GM21528 (cell line): ENCODE measurements around the gene GNLY.
"Not testable (repeated sequence)": the region's sequence is repeated elsewhere in the genome, so short reads cannot be mapped to it uniquely, and the experiment has no call there.

ENCODE experiments used
- ATAC-seq: cut with Tn5 transposase; IDR thresholded peaks from one replicate; pipeline ENCODE4 v1.9.1; 2021; ENCODE audit warnings: mild to moderate bottlenecking, moderate library complexity; ENCODE audit not compliant: unreplicated experiment, low FRiP score

The GNLY gene

DNA sequence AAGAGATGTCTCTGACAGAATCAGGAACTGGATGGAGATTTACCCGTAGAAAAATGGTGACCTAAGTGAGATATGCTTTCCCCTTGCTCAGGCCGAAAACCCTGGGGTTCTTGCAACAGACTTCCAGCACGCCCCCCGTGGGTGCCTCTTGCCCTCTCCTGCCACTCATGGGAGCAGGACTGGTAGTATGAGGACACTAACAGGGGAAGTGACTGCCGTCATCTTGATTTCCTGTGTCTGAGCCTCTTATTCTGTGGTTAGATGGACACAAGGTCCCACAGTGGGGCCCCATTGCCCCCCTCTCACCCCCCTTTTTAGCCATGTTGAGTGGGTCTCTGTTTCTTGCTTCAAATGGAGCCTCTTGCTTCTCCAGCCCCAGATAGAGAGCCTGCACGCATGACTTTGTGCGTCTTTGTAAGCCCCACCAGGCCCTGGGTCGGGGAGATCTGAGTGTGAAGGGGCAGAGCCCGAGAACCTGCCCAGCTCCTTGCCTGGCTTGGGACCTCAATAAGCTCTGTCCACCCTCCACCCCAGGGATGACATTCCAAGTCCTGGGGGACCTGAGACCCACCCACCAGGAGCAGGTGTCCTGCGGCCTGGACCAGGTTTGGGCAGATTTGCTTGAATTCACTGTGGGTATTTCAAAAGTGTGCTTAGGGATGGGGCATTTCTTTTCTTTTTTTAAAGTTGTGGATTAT, 12.6 kb downstream of the GNLY start:
- no peak for ATAC-seq

DNA sequence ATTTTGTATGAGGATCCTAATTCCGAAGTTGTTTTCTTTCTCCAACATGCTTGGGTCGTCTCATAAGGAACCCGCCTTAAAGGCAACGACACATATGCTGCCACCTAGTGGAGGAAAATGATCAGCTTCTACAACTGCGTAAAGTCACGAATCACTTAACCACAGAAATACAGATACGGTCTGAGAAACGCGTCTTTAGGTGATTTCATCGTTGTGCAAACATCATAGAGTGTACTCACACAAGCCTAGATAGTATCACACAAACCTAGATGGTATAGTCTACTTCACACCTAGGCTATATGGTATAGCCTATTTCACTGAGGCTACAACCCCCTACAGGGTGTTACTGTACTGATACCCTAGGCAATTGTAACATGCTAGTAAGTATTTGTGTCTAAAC, 13.1 kb downstream of the GNLY start:
- ATAC-seq: no peak

DNA sequence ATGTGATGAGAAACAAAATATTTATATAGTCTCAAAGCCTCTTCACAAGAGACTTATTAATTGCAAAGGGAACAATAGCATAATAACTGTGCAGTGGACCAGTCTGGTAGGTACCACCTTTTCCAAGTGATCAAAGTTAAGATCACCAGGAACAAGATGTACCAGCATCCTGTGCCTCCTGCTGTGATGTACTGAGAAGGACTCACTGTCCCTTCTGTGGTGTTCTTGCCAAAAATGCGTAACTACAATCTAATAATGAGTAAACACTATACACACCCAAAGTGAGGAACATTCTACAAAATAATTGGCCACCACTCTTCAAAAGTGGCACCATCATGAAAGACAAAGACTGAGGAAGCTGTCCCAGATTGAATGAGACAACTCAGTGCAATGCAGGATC, 14.5 kb downstream of the GNLY start:
- ATAC-seq: no peak

DNA sequence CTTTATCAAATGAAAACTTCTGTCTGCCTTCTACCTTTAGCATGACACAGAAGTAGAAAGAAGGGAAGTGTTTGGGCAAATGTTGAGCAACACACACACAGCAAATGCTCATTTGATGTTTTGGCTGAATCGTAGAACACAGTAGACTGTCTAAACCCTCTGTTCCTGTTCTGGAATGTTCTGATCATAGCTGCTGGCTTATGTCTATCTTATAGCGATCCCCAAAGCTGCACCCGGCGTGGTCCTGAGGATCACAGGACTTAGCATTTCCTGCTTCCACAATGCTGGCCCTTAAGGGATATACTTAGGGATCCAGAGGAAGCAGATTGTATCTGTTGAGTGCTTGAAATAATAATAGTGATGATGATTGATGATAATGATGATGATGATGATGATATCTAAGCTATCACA, 15.2 kb downstream of the GNLY start:
- no peak for ATAC-seq

DNA sequence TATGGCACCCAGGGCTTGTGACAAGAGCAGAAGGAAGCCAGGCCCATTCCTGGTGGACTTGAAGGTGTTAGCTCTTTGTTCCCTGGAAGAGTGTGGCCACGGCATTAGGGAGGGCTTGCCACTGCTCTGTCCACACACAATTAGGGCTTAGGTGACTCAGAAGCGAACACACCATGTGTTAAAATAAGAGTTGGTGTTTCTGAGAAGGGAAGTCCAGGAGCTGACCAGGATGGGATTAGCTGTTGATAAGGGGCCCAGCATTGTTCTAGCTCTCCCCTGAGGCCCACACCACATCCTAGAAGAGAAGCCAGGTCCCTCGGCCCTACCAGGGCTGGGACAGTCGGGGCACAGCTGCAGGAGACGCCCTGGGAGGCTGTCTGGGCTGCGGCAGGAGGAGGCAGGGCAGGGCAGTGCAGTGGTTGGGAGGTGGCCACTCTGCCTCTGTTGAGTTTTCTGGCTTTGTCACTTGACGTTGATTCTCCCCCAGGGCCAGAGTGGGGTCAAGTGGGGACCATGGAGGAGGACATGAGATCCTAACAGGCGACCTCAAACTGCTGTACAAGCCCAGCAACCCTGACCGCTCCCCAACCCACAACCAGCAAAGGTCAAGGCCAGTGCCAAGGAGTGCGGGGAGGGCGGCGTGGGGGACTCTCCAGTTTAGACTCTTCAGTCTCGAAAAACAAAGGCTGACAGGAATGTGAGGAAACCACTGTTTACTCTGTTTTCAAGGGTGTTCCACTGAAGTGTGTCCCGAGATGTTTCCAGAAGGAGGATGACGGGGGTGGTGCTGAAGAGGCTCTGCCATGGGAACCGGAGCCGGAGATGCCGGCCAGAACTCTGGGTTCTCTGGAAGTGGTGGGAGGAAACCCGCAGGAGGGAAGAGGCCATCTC, 16.8 kb downstream of the GNLY start:
- ATAC-seq: no peak

DNA sequence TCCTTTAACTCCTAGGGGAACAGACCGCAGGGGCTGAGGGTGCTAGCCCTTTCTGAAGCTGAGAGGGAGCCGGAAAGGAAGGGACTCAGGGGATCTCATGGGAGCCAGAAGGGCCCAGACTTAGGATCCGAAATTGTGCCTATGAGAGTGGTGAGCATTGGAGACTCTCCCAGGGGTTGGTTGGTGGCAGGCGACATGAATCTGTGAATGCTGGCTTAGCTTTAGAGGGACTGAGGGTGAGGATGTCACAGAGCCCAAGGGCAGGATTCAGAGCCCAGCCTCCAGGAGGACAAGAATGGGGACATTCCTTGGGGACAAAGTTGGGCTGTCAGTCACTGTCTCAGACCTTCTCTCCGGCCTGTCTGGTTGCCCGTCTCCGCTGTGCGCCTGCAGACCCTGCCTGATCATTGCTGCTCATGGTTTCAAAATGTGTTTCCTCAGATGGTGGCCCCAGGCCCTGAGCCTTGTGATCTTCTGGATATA, 17.5 kb downstream of the GNLY start:
- no peak for ATAC-seq

DNA sequence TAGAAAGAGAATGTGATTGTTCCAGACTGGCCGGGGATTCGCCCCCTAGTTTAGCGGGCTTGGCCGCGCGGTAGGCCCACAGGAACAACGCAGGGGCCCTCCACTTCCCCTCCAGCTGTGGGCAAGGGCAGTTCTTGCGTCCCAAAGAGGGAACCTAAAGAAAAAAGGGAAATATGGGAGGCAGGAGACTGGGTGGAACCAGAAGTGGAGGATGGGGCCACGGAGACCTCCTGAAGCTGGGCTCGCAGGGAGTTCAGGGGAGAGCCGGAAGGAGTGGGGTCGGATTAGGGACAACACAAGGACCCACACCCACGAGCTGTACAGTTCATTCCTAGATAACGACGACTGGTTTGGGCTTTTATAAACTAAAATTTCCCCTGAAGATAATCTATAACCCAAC, 18.2 kb downstream of the GNLY start:
- ATAC-seq: no peak

DNA sequence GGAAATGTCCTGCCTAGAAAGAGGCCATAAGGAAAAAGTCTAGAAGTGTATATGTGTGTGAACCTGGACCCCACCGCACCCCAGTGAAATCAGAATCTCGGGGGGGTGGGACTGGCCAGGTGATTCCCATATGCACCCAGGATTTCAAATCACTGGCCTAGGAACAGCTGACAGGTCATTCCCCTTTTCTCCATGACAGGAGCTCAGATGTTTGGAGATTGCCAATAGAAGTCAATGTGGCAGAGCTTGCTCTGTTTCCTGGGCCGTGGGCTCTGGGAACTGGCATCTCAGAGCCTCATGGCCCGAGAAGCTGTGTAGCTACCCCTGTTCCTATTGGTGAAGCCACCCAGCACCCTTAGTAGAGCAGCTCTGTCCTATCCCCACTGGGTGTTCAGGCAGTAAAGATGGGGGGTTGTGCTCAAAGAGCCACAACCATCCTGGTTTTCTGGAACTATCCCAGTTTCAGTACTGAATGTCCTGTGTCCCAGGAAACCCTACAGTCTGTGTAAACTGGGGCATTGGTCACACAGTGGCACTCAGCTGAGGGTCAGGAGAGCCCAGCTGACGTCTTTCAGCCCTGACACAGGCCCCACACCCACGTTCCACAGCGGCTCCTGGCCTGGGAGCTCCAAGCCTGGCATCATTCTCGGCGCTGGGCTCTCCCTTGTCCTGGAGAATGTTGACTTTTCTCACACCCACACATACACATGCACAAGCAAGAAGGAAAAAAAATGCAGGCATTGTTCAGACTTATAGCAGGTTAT, 18.9 kb downstream of the GNLY start:
- no peak for ATAC-seq

DNA sequence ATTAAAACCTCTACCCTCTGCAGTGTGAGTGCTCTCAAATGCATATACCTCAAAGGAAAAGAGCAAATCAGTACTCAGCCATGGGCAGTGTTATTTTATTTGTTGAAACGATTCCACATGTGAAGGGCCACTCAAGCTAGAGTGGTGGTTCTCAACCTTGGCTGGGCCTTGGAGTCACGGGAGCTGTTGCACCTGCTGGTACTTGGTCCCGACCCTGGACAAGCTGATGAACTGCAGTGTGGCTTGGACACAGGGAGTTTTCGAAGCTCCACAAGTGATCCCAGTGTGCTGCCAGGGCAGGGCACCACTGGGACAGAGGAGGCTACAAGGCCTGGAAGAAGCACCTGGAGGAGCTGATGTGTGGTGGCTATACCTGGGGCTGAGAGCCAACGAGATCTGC, 19.7 kb downstream of the GNLY start:
- no peak for ATAC-seq

DNA sequence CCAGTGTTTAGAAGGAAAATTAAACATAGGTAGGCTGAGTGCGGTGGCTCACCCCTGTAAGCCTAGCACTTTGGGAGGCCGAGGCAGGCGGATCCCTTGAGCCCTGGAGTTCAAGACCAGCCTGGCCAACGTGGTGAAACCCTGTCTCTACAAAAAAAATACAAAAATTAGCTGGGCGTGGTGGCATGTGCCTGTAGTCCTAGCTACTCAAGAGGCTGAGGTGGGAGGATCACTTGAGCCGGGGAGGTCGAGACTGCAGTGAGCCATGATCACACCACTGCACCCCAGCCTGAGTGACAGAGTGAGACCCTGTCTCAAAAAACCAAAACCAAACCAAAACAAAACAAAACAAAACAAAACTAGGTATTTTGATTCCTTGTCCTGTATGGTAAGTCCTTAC, 20.3 kb downstream of the GNLY start:
- ATAC-seq: not testable (repeated sequence)

DNA sequence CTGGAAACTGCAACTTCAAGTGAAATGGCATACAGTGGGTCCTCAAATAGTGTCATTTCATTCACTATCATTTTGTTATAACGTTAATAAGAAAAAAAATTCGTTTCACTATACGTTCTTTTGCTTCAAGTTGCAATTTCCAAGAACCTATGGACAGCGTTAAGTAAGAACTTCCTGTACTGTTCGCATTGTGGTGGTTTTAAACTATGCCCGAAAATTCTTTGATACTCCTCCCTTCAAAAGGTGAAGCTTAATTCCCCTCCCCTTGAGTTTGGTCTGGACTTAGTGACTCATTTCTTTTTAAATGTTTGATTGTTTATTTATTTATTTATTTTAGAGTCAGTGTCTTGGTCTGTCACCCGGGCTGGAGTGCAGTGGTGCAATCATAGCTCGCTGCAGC, 20.7 kb downstream of the GNLY start:
- no peak for ATAC-seq

DNA sequence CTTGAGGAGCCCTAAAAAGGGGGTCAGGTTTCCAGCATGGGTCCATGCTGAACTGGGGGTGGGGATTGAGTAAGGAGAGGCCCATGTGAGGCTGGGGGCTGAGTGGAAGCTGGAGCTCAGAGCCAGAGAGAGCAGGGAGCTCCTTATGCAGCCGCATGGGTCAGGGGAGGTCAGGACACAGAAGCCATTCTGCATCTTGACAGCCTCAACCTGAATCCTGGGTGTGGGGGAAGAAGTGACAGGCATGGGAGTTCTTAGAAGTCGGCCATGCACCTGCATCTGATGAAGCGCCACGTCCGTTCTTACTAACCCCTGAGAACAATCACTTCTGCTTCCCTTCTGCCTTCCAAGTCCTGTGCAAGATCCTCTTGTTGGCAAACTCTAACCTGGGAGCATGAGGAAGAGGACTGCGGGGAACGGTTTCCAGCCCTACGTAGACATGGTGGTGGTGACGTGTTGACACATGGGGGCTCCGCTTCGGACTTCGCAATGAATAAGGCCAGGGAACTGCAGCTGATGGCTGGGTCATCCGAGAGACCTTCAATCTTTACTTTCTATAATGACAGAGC, 22.3 kb downstream of the GNLY start:
- no peak for ATAC-seq

DNA sequence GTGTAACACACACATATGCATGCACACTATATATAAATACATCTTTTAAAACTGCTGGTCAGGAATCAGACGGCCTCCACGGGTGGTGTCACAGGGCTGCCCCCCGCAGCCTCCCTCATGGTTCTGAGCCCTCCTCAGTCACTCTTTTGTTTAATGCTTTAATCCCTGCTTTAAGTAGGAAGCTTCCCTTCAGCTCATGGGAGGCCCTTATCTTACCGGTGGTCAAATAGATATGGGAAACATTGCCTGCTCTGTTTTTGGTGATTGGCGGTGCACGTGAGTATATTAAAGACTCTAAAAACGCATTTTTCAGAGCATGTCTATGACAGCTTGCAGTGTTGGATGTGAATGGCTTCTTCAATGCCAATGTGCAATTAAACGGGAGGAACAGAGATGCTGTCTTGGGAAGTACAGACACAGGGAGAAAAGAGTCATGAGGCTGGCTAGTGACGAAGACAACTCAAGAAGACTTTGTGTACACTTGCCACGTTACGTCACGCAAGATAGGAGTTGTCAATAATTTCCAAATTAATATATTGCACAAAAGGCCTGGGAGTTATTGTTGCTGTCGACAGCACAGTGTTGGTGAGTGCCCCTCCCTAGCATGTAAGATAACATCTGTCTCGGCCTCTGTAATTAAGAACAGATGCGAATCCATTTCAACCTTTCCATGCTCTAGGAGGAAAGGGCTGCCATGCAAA, 23.3 kb downstream of the GNLY start:
- no peak for ATAC-seq

DNA sequence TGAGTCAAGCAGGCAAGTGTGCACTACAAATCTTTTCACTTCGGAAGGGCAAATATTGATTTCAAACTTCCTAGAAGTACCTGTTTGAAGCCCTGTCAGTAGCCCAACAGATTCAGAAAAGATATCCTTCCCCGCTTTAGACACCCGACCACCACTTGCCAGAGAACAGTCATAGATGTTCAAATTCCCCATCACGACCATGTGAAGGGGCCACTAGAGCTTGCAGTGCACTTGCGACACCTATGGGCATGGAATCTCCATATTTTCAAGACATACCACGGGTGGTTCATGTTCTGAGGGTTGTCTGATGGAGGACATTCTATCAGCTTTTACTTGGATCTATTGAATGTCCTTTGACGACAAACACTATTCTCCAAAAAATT, 23.8 kb downstream of the GNLY start:
- ATAC-seq: no peak

DNA sequence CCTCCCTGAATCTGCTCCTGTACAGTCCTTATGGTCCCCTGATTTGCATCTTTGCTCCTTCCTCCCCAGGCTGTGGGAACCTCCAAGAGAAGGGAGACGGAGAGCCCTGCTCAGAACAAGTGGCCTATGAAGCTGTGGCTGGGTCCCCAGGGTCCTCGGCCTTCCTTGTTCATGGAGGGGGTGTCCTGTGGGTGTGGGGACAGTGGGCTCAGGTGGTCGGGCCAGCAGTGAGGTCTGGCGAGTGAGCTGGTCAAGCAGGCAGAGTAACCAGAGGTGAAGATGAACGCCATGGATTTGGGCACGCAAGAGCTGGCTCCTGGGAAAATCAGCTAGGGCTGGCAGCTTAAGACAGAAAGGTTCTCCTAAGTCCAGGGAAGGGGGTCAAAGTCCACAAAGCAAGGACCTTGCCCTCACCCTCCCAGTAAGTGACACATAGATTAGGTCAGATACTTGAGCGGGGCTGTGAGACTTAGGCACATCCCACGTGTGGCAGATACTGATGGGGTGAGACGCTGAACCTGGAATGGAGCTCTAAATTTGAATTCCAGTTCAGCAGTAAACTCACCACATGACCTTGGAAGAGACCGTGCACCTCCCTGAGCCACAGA, 24.8 kb downstream of the GNLY start:
- ATAC-seq: no peak

DNA sequence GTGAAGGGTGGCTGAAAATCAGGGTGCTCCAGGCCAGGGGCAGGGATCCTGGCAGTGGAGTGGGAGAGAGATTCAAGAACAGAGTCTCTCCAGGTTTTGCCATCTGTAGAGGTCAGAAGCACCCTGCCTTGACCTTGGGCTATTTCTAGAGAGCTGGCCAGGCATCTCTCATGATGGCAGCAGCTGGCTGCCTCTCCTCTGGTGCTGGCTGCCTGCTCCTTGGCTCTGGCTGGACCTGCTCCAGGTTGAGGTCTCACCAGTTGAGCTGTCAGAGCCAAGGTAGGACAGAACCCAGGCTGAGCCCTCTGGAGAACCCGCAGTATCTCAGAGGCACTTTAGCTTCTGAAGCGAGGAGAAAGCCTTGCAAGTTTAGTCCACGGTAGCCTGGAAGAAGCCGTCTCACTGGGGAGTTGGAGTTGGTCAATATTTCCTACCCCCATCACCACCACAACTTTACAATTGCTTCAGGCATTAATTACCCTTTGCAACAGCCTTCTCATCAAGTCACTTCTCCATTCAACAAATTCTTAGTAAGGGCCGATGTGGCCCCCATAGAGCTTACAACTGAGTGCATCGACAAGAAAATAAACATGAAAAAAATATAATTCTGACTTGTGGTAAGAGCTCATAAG, 25.6 kb downstream of the GNLY start:
- no peak for ATAC-seq

DNA sequence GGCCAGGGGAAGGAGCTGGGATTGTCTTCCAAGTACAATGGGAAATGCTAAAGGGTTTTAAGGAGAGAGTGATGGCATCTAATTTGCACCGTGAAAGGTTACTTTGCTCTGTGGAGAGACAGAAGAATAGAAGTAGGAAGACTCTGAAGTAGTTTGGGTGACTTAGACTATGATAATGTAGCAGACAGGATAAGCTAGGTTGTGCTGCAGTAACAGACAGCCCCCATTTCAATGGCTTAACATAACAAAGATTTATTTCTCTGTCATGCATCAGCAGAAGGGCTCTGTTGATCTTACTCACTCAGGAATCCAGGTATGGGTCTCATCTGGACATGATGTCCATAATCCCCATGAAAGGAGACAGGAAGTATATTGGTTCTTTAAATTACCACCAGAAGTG, 26.4 kb downstream of the GNLY start:
- no peak for ATAC-seq

DNA sequence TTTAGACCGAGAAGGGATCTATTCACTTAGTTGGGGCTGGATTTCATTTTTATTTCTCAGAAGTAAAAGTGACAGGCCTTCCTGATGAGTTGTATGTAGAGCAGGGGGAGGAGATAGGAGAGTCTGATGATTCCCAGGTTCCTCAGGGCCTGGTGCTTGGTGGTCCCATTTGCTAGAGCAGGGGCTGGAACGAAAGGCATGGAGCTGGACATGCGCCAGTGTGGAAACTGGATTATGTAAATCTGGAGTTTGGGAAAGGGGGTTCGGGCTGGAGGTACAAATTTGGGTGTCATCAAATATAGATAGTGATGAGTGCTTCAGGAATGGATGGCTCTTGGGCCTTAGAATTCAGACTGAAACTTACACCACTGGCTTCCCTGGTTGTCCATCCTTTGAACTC, 27.5 kb downstream of the GNLY start:
- ATAC-seq: no peak

DNA sequence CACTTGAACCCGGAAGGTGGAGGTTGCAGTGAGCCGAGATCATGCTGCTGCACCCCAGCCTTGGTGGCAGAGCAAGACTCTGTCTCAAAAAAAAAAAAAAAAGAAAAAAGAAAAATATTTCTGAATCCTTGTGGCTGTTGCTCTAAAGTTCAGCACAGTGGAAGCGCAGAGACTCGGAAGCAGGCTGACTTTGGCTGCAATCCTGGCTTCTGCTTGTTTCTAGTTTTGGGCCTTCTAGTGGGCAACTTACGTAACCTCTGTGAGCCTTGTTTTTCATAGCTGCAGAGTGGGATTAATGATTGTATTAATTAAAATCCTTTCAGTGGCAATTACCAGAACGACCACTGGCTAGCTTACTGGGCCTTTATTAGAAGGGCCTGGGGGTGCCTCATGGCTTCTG, 28.4 kb downstream of the GNLY start:
- no peak for ATAC-seq
